Tibial artery (tissue), 4 donors: ENCODE results near the gene ALX4.

Experiments
- DNase-seq, 2 donors: peaks; one replicate each; pipeline ENCODE4 v3.0.0-alpha.2; 2019
- H3K27ac ChIP-seq, 2 donors: fragments of 200-600 bp; sonication (generic) in 1 of 2; 1 replicate in 1 of 2; 2 replicates in 1 of 2; pipeline ENCODE4 v1.5.1; 2018 to 2019; ENCODE audit warnings: mild to moderate bottlenecking in 1 of 2
- H3K27me3 ChIP-seq, 2 donors: fragments of 200-600 bp; sonication (generic) in 1 of 2; one replicate each; pipeline versions ENCODE4 v1.5.1 to v1.6.0; 2016 to 2019
- H3K36me3 ChIP-seq, 3 donors: fragments of 200-600 bp; sonication (generic) in 2 of 3; one replicate each; pipeline ENCODE4 v1.5.1; 2016 to 2019; ENCODE audit warnings: mild to moderate bottlenecking in 2 of 3
- H3K4me1 ChIP-seq, 4 donors: fragments of 200-600 bp; sonication (generic) in 2 of 4; 1 replicate in 3 of 4; 2 replicates in 1 of 4; pipeline ENCODE4 v1.5.1; 2016 to 2019
- H3K4me3 ChIP-seq, 2 donors: fragments of 200-600 bp; sonication (generic) in 1 of 2; 1 replicate in 1 of 2; 2 replicates in 1 of 2; pipeline ENCODE4 v1.5.1; 2018 to 2019; ENCODE audit warnings: mild to moderate bottlenecking in 2 of 2
- H3K9me3 ChIP-seq, 3 donors: fragments of 200-600 bp; sonication (generic) in 1 of 3; one replicate each; pipeline ENCODE4 v1.5.1; 2016 to 2019
- intact Hi-C: fragments of 100-400 bp; cut with DNase I; formaldehyde crosslinking; loops from one replicate; pipeline ENCODE4 v1.15.0; 2023; ENCODE audit warnings: low total_unique reads
- TF ChIP-seq, protein P1 (sequence below), 2 experiments: fragments of 200-600 bp in 1 of 2; fragments of 450-650 bp in 1 of 2; IDR thresholded peaks; one replicate each; pipeline ENCODE4 v1.5.1; 2017 to 2019; ENCODE audit warnings: antibody characterized with exemption in 2 of 2, mild to moderate bottlenecking in 1 of 2, moderate library complexity in 1 of 2

The ALX4 gene

DNA sequence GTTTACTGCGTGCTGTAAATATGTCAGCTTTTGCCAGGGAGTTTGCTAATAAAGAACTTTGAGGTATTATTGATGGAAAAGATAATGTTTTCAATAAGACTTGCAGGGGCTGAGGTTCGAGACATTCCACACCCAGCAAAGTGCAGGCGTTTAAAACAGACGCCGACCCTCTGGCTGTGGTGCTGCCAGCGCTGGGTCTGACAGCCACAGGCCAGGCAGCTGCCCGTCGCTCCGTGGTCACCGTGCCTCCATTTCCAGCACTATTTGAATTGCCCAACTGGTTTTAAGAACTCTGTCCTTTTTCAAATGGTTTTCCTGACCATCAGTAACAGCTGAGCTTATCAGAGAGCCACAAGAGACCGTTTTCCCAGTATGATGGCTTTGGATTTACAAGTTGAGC, 28.1 kb upstream of the ALX4 start:
- no peaks in the 10 kb centered on the region for H3K36me3 ChIP-seq
- peaks cover 0 to 49% of the 10 kb centered on the region in 2 donors for H3K27me3 ChIP-seq
- H3K9me3 ChIP-seq, result no peaks in the 10 kb centered on the region
- no peak for DNase-seq
- no peak overlapping the region for H3K4me3 ChIP-seq
- no peaks in the 10 kb centered on the region for H3K4me1 ChIP-seq
- TF ChIP-seq, protein P1, sequence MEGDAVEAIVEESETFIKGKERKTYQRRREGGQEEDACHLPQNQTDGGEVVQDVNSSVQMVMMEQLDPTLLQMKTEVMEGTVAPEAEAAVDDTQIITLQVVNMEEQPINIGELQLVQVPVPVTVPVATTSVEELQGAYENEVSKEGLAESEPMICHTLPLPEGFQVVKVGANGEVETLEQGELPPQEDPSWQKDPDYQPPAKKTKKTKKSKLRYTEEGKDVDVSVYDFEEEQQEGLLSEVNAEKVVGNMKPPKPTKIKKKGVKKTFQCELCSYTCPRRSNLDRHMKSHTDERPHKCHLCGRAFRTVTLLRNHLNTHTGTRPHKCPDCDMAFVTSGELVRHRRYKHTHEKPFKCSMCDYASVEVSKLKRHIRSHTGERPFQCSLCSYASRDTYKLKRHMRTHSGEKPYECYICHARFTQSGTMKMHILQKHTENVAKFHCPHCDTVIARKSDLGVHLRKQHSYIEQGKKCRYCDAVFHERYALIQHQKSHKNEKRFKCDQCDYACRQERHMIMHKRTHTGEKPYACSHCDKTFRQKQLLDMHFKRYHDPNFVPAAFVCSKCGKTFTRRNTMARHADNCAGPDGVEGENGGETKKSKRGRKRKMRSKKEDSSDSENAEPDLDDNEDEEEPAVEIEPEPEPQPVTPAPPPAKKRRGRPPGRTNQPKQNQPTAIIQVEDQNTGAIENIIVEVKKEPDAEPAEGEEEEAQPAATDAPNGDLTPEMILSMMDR (IDR thresholded peaks at IDR 0.05), result no peak
- intact Hi-C loops, result no loop called here
- no peak overlapping the region for H3K27ac ChIP-seq

DNA sequence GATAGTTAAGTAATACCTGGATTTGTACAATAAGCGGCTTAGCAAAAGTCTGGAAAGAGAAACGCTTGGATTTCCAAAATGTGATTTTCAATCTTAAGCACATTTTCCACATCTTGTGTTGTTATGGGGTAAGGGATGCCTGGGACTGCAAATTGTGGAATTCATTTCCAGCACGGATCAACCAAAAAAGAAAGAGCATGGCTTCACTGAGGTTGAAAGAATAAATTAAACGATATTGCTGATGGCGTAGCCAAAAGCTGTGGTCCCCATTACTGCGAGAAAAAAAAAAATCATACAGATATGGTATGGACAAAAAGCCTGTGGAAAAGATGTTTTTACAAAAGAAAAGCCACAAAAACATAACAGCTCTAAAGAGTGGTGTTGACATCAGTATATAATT, 26.0 kb upstream of the ALX4 start:
- TF ChIP-seq, protein P1 (IDR thresholded peaks at IDR 0.05), result no peak
- no peaks in the 10 kb centered on the region for H3K9me3 ChIP-seq
- H3K27me3 ChIP-seq, result peaks cover 0 to 66% of the 10 kb centered on the region in 2 donors
- H3K27ac ChIP-seq, result no peak overlapping the region
- DNase-seq, result no peak
- intact Hi-C loops, result no loop called here
- H3K4me1 ChIP-seq, result no peaks in the 10 kb centered on the region
- H3K36me3 ChIP-seq, result no peaks in the 10 kb centered on the region
- no peak overlapping the region for H3K4me3 ChIP-seq

DNA sequence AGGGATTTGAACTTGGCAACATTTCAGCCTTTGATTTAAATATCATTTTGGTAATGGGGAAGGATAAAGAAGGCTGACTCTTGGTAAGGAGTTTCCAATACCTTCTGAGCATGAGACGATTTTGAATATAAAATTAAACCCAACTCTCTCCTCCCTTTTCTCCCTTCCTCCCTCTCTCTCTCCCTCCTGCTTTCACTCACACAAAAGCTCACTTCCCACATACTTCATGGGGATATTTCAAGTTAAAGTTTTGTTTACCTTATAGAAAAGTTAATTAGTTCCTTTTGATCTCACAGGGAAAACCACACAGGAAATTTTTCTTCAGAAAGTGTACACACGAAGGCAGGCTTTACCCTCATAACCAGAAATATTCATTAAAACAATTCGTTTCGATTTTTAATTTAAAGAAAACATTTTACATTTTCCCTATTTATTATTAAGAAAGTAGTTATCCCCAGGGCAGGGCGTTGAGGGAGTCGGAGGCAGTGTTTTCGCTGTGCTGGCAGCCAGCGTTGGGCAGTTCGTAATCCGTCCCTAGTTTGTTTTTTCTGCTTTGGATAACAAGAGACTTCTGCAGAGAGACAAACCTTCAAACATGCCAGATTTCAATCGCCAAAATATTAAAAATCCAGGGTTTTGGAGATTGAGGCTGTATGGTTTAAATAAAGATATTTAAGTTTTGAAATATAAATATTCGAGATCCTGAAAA, 25.3 kb upstream of the ALX4 start:
- Histone ChIP-seq H3K4me3 (no peak overlapping the region), H3K4me1 (no peaks in the 10 kb centered on the region), H3K9me3 (no peaks in the 10 kb centered on the region), H3K36me3 (no peaks in the 10 kb centered on the region), H3K27ac (no peak overlapping the region), H3K27me3 (peaks cover 0 to 68% of the 10 kb centered on the region in 2 donors)
- intact Hi-C loops, result no loop called here
- no peak for DNase-seq
- TF ChIP-seq, protein P1 (IDR thresholded peaks at IDR 0.05), result no peak

DNA sequence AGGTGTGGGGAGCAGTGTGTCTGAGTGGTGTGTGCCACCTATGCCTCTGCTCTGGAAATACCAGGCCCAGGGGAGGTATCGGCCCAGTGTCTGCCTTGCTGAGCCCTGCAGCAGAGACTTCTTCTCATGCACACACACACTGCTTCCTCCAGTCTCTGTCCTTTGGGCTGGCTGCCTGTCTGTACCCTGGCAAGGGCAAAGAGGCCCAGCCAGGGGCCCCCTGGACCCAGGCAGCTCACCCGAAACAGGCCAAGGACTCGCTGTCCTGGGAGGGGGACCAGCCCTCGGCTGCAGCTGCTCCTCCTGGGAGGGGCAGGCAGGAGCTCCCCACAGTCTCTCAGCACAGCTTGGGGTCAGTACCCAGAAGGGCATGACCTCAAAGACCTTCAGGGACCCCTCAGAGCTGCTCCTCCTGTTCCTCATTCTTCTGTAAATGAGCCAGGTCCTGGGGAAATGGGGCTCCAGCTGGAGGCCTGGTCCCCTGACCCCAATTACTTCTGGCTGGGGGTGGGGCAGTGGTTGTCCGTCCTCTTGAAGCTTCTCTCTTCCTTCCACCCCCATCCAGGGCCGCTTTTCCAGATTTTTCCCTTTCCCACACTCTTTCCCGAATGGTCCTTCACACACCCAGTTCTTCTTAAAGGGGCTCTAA, 24.5 kb upstream of the ALX4 start:
- intact Hi-C loops, result no loop called here
- TF ChIP-seq, protein P1 (IDR thresholded peaks at IDR 0.05), result no peak

DNA sequence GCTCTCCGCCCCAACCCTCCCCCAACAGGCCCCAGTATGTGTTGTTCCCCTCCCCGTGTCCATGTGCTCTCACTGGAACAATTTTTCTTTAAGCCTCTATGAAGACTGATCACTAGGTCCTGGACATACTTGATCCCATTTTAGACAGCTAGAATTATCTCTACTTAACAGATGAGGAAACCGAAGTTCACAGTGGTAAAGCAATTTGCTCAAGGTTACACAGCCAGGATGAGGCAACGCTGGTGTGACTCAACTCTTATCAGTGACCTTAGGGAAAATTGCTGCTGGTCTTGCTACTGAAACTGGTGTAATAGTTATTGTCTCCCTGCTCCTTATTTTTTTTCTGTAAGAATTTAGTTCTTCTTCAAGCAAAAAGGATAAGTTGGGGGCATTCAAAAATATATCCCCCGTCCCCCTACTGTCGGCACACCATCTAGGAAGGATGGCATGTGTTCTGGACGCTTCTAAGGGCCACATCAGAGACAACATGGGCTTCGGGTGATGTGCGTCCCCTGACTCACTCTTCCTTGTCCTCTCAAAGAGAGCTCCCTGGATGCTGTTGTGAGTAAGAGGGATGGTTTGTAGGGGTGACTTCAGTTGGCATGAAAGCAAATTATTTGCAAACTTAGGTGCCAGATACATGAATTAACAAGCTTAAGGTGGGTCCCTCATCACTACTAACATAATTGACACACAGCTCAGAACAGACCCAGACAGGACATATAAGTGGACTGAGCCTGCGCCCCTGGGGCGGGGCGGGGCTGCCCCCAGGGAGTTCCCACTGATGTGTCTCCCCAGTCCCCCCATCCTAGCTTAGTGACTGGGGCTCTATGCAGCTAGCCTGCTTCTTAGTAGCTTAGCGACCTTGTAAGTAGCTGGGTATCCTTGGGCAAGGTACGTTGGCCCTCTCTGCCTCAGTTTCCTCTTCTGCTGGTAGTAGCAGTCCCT, 23.6 kb upstream of the ALX4 start:
- DNase-seq, result no peak
- peaks cover 0 to 73% of the 10 kb centered on the region in 2 donors for H3K27me3 ChIP-seq
- TF ChIP-seq, protein P1 (IDR thresholded peaks at IDR 0.05), result no peak
- intact Hi-C loops, result no loop called here
- H3K27ac ChIP-seq, result no peak overlapping the region
- H3K9me3 ChIP-seq, result no peaks in the 10 kb centered on the region
- no peak overlapping the region for H3K4me3 ChIP-seq
- H3K36me3 ChIP-seq, result no peaks in the 10 kb centered on the region
- no peaks in the 10 kb centered on the region for H3K4me1 ChIP-seq

More for the DNA sequence above, 24.5 kb upstream of the ALX4 start:
- Histone ChIP-seq H3K27ac (no peak overlapping the region), H3K4me1 (no peaks in the 10 kb centered on the region), H3K27me3 (peaks cover 0 to 72% of the 10 kb centered on the region in 2 donors), H3K36me3 (no peaks in the 10 kb centered on the region), H3K9me3 (no peaks in the 10 kb centered on the region), H3K4me3 (no peak overlapping the region)
- no peak for DNase-seq
